Erythroblast (primary cell): ENCODE measurements around the gene SREBF2.

Experiments used
- GATA1 ChIP-seq: IDR thresholded peaks from 2 replicates; pipeline ENCODE4 v1.6.1; 2011; ENCODE audit warnings: low read depth, mild to moderate bottlenecking, control low read depth, low read length, moderate library complexity
- POLR2A ChIP-seq: IDR thresholded peaks from 2 replicates; pipeline ENCODE4 v1.6.1; 2011; ENCODE audit warnings: mild to moderate bottlenecking, low read length

- TF ChIP-seq POLR2A (no peak), GATA1 (no peak)
Measured at GRCh38 chr22:41919357-41920224, 86.7 kb downstream of the SREBF2 start.
